Measurements from ENCODE around the gene GK.

The GK gene

DNA sequence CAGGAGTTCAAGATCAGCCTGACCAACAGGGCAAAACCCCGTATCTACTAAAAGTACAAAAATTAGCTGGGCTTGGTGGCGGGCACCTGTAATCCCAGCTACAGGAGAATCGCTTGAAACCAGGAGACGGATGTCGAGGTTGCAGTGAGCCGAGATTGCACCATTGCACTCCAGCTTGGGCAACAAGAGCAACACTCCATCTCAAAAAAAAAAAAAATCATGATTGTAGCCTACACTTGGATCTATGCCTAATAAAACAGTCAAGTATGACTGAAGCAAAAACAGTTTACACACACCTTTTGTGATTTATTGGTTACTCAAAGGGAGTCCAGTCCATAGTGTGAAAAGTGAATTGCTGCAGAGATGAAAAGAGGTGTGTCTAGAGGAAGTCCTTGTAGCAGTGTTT lies 41.0 kb upstream of the GK start:
- H3K4me3 ChIP-seq (replicated peaks; ENCODE audit: insufficient read depth, low read length): peak overlapping the region; percentile 34
- TF ChIP-seq SPI1 (IDR thresholded peaks at IDR 0.05; ENCODE audit: borderline replicate concordance, low read depth) (peak; percentile 23; the same call in 1 of the 2 replicates), GABPA (IDR thresholded peaks at IDR 0.05; ENCODE audit: low read depth) (no peak)
- TF ChIP-seq, protein P1, sequence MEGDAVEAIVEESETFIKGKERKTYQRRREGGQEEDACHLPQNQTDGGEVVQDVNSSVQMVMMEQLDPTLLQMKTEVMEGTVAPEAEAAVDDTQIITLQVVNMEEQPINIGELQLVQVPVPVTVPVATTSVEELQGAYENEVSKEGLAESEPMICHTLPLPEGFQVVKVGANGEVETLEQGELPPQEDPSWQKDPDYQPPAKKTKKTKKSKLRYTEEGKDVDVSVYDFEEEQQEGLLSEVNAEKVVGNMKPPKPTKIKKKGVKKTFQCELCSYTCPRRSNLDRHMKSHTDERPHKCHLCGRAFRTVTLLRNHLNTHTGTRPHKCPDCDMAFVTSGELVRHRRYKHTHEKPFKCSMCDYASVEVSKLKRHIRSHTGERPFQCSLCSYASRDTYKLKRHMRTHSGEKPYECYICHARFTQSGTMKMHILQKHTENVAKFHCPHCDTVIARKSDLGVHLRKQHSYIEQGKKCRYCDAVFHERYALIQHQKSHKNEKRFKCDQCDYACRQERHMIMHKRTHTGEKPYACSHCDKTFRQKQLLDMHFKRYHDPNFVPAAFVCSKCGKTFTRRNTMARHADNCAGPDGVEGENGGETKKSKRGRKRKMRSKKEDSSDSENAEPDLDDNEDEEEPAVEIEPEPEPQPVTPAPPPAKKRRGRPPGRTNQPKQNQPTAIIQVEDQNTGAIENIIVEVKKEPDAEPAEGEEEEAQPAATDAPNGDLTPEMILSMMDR (IDR thresholded peaks at IDR 0.05; ENCODE audit: insufficient read depth, low read length): no peak
- peak in 1 of 2 experiments; percentile 50 for DNase-seq (ENCODE audit: low read depth in 1 of 2, low spot score in 1 of 2)
- H3K27ac ChIP-seq (replicated peaks): peak overlapping the region; percentile 94
- no peaks in the 10 kb centered on the region for H3K27me3 ChIP-seq (ENCODE audit: insufficient read depth, poor library complexity, severe bottlenecking)

DNA sequence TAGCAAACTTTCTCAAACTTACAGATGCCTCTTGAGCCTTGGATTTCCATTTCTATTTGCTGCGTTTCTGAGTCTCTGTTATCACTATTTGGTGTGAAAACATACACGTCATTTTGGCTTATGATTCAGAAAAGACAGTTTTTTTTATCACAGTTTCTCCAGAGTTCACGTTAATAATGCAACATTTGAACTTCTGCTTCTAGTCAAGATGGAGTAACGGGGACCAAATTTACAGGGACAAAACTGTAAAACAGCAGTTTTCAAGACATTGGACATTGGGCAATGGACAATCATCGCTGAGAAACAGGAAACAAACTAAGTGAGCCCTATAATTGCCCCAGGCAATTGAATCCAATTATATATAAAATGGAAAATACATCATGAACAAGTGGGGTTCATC lies 39.5 kb upstream of the GK start:
- DNase-seq (ENCODE audit: low read depth in 1 of 2, low spot score in 1 of 2): peak in 1 of 2 experiments; percentile 82
- H3K4me3 ChIP-seq (replicated peaks; ENCODE audit: insufficient read depth, low read length): no peak overlapping the region
- TF ChIP-seq, protein P2, sequence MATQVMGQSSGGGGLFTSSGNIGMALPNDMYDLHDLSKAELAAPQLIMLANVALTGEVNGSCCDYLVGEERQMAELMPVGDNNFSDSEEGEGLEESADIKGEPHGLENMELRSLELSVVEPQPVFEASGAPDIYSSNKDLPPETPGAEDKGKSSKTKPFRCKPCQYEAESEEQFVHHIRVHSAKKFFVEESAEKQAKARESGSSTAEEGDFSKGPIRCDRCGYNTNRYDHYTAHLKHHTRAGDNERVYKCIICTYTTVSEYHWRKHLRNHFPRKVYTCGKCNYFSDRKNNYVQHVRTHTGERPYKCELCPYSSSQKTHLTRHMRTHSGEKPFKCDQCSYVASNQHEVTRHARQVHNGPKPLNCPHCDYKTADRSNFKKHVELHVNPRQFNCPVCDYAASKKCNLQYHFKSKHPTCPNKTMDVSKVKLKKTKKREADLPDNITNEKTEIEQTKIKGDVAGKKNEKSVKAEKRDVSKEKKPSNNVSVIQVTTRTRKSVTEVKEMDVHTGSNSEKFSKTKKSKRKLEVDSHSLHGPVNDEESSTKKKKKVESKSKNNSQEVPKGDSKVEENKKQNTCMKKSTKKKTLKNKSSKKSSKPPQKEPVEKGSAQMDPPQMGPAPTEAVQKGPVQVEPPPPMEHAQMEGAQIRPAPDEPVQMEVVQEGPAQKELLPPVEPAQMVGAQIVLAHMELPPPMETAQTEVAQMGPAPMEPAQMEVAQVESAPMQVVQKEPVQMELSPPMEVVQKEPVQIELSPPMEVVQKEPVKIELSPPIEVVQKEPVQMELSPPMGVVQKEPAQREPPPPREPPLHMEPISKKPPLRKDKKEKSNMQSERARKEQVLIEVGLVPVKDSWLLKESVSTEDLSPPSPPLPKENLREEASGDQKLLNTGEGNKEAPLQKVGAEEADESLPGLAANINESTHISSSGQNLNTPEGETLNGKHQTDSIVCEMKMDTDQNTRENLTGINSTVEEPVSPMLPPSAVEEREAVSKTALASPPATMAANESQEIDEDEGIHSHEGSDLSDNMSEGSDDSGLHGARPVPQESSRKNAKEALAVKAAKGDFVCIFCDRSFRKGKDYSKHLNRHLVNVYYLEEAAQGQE (IDR thresholded peaks at IDR 0.05; ENCODE audit: insufficient replicate concordance, low read depth): no peak
- TF ChIP-seq POLR2AphosphoS5 (IDR thresholded peaks at IDR 0.05; ENCODE audit: low read depth) (no peak), GABPA (IDR thresholded peaks at IDR 0.05; ENCODE audit: low read depth) (no peak), SPI1 (IDR thresholded peaks at IDR 0.05; ENCODE audit: borderline replicate concordance, low read depth) (no peak)
- TF ChIP-seq, protein P1 (IDR thresholded peaks at IDR 0.05; ENCODE audit: insufficient read depth, low read length): no peak
- H3K27ac ChIP-seq (replicated peaks): peak overlapping the region; percentile 94
- H3K27me3 ChIP-seq (ENCODE audit: insufficient read depth, poor library complexity, severe bottlenecking): no peaks in the 10 kb centered on the region

DNA sequence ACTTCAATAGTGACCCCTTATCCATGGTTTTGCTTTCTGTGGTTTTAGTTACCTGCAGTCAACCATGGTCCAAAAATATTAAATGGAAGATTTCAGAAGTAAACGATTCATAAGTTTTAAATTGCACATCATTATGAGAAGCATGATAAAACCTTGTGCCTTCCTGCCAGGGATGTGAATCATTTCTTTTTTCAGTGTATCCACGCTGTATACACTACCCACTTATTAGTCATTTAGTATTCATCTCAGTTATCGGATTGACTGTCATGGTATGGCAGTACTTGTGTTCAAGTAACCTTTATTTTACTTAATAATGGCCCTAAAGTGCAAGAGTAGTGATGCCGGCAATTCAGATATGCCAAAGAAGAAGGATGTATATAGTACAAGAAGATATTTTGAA lies 38.0 kb upstream of the GK start:
- no peak for DNase-seq (ENCODE audit: low read depth in 1 of 2, low spot score in 1 of 2)
- no peak overlapping the region for H3K4me3 ChIP-seq (replicated peaks; ENCODE audit: insufficient read depth, low read length)
- no peak overlapping the region for H3K27ac ChIP-seq (replicated peaks)
- no peak for TF ChIP-seq GABPA (IDR thresholded peaks at IDR 0.05; ENCODE audit: low read depth)
- TF ChIP-seq, protein P2 (IDR thresholded peaks at IDR 0.05; ENCODE audit: insufficient replicate concordance, low read depth): no peak
- TF ChIP-seq, protein P1 (IDR thresholded peaks at IDR 0.05; ENCODE audit: insufficient read depth, low read length): no peak
- no peak for TF ChIP-seq POLR2AphosphoS5 (IDR thresholded peaks at IDR 0.05; ENCODE audit: low read depth)
- TF ChIP-seq SPI1 (IDR thresholded peaks at IDR 0.05; ENCODE audit: borderline replicate concordance, low read depth): no peak
- H3K27me3 ChIP-seq (ENCODE audit: insufficient read depth, poor library complexity, severe bottlenecking): no peaks in the 10 kb centered on the region

DNA sequence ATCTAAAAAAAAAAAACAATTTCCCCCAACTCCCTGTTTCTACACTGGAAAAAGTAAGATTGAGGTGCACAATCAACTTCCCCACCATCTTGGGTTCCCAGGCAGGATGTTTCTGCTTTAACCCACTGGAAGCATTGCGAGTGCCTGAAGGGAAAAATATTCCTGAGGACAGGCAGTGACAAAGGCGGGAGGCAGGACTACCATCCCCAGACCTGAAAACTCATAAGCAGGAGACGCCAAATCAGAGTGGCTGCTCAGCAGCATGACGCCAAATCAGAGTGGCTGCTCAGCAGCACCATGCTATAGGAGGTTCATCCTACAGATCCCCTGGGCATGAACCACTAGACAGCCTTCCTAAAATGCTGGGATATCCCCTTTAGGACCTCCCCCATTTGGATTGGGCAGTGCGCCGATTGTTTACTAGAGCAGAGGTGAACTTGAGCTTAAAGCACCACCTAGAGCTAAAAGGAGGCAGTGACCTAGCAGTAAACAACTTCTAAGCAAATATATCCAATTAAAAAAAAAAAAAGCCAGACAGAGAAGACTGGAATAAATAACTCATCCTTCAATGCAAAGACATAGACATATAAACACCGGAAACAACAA lies 35.0 kb upstream of the GK start:
- TF ChIP-seq GABPA (IDR thresholded peaks at IDR 0.05; ENCODE audit: low read depth) (no peak), POLR2AphosphoS5 (IDR thresholded peaks at IDR 0.05; ENCODE audit: low read depth) (no peak), SPI1 (IDR thresholded peaks at IDR 0.05; ENCODE audit: borderline replicate concordance, low read depth) (no peak)
- TF ChIP-seq, protein P1 (IDR thresholded peaks at IDR 0.05; ENCODE audit: insufficient read depth, low read length): no peak
- TF ChIP-seq, protein P2 (IDR thresholded peaks at IDR 0.05; ENCODE audit: insufficient replicate concordance, low read depth): no peak
- Histone ChIP-seq H3K4me3 (replicated peaks; ENCODE audit: insufficient read depth, low read length) (no peak overlapping the region), H3K27ac (replicated peaks) (no peak overlapping the region), H3K27me3 (ENCODE audit: insufficient read depth, poor library complexity, severe bottlenecking) (no peaks in the 10 kb centered on the region)
- peak in 1 of 2 experiments; percentile 41 for DNase-seq (ENCODE audit: low read depth in 1 of 2, low spot score in 1 of 2)
